GM13977 (cell line): Measurements from ENCODE around the gene TYROBP.

ENCODE experiments used
- DNase-seq: peaks from one replicate; pipeline ENCODE4 v3.0.0; 2012; ENCODE audit warnings: low spot score
- in situ Hi-C: fragments of 300-500 bp; cut with MboI; formaldehyde crosslinking; loops from one replicate; pipeline ENCODE4 v1.12.0; 2022; ENCODE audit warnings: low sequenced_read_pairs, low pct_unique_long_range_greater_than_20kb, mixed read lengths, inconsistent platforms; ENCODE audit not compliant: unreplicated experiment
- TF ChIP-seq, protein P1 (sequence below): IDR thresholded peaks from 2 replicates; pipeline ENCODE4 v1.5.1; 2012; ENCODE audit warnings: mild to moderate bottlenecking, control low read depth; ENCODE audit not compliant: insufficient read depth; ENCODE audit errors: extremely low read depth, missing control alignments

TYROBP gene

DNA sequence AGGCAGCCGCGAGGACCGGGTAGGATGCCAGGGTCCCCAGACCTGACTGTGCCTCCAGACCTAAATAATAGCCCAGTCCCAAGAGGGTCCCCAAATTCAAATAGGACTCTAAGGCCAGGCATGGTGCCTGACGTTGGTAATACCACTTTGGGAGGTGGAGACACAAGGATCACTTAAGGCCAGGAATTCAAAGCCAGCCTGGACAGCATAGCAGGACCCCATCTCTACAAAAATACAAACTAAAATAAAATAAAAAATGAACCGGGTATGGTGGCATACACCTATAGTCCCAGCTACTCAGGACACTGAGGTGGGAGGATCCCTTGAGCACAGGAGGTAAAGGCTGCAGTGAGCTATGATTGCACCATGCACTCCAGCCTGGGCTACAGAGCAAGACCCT lies 45.1 kb downstream of the TYROBP start:
- TF ChIP-seq, protein P1, sequence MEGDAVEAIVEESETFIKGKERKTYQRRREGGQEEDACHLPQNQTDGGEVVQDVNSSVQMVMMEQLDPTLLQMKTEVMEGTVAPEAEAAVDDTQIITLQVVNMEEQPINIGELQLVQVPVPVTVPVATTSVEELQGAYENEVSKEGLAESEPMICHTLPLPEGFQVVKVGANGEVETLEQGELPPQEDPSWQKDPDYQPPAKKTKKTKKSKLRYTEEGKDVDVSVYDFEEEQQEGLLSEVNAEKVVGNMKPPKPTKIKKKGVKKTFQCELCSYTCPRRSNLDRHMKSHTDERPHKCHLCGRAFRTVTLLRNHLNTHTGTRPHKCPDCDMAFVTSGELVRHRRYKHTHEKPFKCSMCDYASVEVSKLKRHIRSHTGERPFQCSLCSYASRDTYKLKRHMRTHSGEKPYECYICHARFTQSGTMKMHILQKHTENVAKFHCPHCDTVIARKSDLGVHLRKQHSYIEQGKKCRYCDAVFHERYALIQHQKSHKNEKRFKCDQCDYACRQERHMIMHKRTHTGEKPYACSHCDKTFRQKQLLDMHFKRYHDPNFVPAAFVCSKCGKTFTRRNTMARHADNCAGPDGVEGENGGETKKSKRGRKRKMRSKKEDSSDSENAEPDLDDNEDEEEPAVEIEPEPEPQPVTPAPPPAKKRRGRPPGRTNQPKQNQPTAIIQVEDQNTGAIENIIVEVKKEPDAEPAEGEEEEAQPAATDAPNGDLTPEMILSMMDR: no peak
- in situ Hi-C loops: no loop called here
- DNase-seq: no peak

DNA sequence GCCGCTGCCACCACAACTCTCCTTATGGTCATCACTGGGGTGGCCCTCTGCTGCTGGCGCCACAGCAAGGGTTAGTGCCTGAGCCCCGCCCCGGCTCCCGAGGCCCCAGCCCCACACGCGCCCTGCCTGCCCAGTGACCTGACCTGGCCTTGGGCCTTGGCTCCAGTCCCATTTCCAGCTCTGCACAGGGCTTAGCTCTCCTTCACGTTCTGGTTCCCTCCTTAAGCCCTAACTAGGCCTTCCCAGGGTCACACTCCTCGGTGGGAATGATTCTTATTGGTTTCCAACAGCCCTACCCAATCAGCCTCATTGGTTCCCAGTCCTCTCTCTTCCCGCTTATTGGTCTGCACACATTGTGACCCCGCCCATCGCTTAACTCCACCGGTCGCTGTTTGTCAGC lies 45.6 kb downstream of the TYROBP start:
- in situ Hi-C loops: no loop called here
- TF ChIP-seq, protein P1: no peak
- no peak for DNase-seq

DNA sequence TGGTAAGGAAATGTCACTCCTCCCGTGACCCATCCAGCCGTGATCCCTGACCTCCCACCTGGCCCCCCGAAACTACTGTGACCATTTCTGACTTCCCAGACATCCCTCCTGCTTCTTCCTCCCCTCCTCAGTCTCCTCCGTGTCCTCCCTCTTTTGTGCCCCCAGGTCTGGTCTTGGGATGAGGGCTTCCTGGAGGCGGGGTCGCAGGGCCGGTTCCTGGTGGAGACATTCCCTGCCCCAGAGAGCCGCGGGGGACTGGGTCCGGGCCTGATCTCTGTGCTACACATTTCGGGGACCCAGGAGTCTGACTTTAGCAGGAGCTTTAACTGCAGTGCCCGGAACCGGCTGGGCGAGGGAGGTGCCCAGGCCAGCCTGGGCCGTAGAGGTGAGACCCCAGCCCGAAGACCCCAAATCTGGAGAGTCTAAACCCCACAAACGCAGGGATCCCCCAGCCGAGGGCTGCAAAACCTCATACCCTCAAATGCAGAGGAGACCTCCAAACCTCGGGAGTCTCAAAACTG lies 46.4 kb downstream of the TYROBP start:
- in situ Hi-C loops: no loop called here
- DNase-seq: no peak
- TF ChIP-seq, protein P1: no peak

DNA sequence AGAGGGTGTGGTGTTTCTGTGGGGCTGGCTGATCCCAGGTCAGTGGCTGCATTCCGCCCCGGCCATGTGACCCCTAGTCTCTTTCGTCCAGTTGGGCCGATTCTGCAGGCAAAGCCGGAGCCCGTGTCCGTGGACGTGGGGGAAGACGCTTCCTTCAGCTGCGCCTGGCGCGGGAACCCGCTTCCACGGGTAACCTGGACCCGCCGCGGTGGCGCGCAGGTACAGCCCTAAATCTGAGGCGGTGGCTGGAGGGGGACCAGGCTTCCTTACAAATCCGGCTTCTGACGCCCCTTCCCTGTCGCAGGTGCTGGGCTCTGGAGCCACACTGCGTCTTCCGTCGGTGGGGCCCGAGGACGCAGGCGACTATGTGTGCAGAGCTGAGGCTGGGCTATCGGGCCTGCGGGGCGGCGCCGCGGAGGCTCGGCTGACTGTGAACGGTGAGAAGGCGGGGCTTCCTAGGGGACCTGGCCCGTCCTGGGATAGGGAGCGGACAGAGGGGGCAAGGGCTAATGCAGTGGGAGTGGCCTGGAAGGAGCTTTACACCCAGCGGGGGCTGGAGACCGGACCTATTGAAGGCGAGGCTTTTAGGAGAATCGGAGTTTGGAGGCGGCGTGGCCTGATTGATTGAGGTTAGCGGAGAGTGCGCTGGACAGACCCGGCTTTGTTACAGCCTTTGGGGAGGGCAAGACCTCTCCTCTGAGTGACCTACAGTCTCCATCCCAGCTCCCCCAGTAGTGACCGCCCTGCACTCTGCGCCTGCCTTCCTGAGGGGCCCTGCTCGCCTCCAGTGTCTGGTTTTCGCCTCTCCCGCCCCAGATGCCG lies 47.1 kb downstream of the TYROBP start:
- in situ Hi-C loops: no loop called here
- DNase-seq: no peak
- TF ChIP-seq, protein P1: no peak

DNA sequence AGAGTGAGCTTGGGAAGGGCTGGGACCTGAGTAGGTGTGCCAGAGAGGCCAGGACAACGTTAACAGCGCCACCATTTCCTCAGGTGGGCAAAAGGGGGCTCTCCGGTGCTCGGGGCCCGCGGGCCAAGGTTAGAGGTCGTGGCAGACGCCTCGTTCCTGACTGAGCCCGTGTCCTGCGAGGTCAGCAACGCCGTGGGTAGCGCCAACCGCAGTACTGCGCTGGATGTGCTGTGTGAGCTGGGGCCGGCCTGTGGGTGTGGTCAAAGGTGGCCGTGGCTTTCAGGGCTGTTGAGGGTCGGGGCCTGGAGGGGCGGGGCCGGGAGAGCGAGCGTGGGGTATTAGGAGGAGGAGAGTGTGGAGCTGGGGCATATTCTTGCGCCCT lies 47.7 kb downstream of the TYROBP start:
- no peak for DNase-seq
- TF ChIP-seq, protein P1: no peak
- in situ Hi-C loops: no loop called here

DNA sequence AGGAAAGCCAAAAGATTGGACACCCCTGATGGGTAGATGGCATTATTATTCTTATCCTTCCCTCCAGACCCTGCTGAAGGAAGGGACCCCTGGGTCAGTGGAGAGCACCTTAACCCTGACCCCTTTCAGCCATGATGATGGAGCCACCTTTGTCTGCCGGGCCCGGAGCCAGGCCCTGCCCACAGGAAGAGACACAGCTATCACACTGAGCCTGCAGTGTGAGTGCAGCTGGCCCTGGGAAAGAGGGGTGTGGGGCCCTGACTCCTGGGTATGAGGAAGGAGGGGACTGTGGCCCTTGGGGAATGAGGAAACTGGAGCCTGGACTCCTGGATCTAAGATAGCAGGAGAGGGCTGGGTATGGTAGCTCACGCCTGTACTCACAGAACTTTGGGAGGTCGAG lies 48.7 kb downstream of the TYROBP start:
- no peak for DNase-seq
- in situ Hi-C loops: no loop called here
- TF ChIP-seq, protein P1: no peak
